ENCODE results near the gene COBL.

Gene COBL

GRCh38 chr7:50982626-50983025, 334.0 kb downstream of the COBL start:
- no peak for DNase-seq

- DNase-seq: no peak
Measured at GRCh38 chr7:50981743-50982142, 334.9 kb downstream of the COBL start.

DNA sequence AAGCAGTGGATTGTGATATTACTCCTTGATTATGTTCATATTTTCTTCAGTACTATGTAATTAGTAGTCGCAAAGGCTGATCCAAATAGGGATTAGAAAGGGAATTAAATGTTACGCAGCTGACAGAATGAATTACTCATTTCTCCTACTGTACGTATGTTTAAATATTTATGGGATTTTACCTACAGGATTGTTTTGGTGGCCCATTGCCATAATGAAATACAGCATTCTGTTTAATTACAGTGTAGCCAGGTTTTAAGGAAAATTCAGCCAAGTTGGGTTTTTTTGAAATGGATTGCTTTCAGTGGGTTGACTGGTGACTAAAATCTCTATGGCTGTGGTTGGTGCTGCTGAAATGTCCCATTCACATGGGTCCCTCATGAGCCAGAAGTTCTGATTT, 336.2 kb downstream of the COBL start:
- DNase-seq: no peak

DNA sequence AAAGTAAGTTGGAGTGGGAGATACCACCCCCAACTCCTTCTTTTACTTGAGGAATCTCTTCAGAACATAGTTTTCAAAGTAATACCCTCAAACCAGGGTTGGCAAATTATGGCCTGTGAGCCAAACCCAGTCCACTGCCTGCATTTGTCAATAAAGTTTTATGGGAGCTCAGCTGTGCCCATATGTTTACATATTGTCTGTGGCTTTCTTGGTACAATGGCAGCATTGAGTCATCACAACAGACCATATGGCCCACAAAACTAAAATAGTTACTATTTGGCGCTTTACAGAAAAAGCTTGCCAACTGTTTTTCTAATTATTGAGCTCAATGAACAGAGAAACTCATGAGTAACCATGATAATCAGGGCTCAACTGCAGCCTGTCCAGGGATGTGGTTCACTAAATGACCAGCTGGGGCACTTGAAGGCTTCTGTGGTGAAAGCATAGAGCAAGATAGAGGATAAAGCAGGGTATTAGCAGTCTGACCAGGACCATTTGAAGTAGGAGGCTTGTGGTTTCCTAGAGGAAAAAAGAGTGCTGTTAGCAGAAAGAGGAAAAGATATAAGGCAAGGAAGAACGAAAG, 337.9 kb downstream of the COBL start:
- no peak for DNase-seq

- DNase-seq: no peak
Measured at GRCh38 chr7:50977421-50977820, 339.2 kb downstream of the COBL start.

DNA sequence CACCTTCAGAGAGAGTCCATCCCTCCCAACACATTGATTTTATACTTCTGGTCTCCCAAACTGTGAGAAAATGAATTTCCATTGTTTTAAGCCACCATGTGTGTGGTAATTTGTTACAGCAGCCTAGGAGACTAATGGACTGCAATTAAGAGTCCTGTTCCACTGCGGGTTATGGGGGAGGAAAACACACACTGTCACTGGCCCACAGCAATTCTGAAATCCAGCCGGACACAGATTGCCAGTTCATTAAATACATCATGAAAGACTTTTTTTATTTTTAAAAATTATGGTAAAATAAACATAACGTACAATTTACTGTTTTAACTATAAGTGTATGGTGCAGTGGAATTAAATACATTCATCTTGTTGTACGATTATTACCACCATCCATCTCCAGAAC, 340.5 kb downstream of the COBL start:
- no peak for DNase-seq

DNA sequence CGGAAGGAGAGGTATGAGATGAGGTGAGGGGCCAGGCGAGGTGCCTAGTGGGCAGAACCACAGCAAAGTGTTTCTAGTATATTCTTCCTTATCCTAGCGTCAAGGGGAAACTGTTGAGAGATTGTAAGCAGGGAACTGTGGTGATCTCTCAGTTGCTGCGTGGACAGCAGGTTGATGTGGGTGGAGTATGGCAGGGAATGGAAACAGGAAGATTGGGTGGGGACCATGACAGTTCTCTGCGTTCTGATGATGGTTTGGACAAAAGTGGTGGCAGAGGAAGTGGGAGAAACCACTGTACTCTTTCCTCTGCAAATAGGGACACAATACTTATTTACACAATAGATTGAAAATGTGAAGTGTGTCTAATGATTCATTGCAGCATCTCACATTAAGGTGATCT, 342.4 kb downstream of the COBL start:
- DNase-seq: no peak

DNA sequence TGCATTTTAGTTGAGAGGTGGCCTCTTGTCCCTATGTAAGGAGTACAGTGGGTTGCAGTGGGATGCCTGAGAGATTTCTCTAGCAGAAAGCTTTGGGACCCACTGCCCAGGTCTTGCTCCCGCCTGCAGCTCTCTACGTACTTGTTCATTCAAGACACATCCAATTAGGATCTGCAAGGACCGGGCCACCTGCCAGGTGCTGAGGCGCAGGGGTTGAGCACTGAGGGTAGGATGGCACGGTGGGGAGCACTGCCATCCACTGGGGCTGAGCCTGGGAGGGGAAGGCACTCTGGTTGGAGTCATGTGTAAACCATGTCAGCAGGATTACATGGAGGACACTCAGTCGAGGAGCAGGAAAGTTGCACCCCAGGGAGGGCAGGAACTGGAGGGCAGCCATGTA, 342.8 kb downstream of the COBL start:
- no peak for DNase-seq

DNA sequence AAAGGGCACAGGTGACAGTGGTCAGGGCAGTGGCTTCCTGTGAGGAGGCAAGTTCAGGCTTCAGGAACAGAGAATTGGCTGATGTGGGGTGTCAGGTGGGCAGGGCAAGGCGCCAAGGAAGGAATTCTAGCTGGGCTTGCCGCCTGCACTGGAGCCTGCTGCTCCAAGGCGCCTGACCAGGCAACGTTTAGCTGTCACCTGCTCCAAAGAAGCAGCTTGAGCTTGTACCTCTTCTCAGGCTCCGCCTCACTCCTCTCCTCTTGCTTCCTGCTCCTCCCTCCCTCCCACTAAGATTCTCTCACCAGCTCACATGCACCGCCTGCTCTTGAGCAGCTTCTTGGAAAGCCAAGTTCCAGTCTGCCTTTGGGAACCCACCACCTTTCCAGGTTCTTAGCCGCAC, 346.5 kb downstream of the COBL start:
- no peak for DNase-seq

All from NCI-H1417 treated with DMSO at 0.1 percent for 48 hours (cell line).